Urinary bladder (tissue), 4 donors: ENCODE results near the gene PIGC. TPM values are rescaled to one million over a fixed set of nuclear protein-coding genes. Genes with fewer than 3 reads are reported as not detected.

ENCODE experiments used
- DNase-seq: peaks from one replicate; pipeline ENCODE4 v3.0.0-alpha.2; 2015; ENCODE audit errors: extremely low spot score
- H3K27ac ChIP-seq: one replicate; pipeline ENCODE4 v1.5.1; 2013; ENCODE audit warnings: low read depth, mild to moderate bottlenecking, moderate library complexity
- H3K36me3 ChIP-seq: one replicate; pipeline ENCODE4 v1.6.1; 2013; ENCODE audit warnings: mild to moderate bottlenecking, moderate library complexity; ENCODE audit not compliant: insufficient read depth
- H3K4me1 ChIP-seq: one replicate; pipeline ENCODE4 v1.6.1; 2013; ENCODE audit warnings: mild to moderate bottlenecking, moderate library complexity; ENCODE audit not compliant: insufficient read depth
- H3K4me3 ChIP-seq: one replicate; pipeline ENCODE4 v1.5.1; 2013; ENCODE audit warnings: low read depth, low read length
- WGBS: extraction: QIAGEN DNeasy Blood & Tissue Kit; methylation state at CpG from one replicate; pipeline ENCODE4 v1.1.7; 2013; 5-methylcytosine and 5-hydroxymethylcytosine counted together
- polyA plus RNA-seq: library from polyadenylated mRNA; stranded (reverse); fragments of 200-250 nt; gene quantifications from one replicate; pipeline ENCODE4 v1.2.3, GENCODE V29; 2013
- total RNA-seq: library from RNA; depleted of rRNA; stranded (reverse); fragments of >200 nt; gene quantifications from one replicate; pipeline ENCODE4 v1.2.3, GENCODE V29; 2014
- donor health status: healthy with polysubstance abuse.
- donor health status: healthy.

PIGC gene
- total and polyA plus RNA-seq, 2 donors = 26.9 to 36.8 TPM

DNA sequence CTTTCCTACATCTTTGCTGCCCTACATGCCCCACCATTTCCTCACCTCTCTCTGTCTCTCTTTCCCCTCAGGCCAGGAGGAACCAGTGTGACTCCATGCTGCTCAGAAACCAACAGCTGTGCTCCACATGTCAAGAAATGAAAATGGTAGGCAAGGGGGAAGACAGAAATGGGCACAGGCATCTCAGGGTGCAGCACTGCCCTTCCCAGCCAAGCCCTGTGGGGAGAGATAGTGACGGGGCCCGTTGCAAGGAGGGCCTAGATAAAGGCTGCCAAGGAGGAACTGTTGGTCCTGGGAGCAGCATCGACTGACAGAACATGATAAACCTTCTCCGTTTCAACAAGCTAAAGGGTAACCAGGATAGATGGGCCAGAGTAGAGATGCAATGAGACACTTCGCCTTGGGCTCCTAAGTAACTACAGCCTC lies 12.5 kb upstream of the PIGC start:
- Histone ChIP-seq H3K4me1 (no peaks in the 10 kb centered on the region), H3K36me3 (no peaks in the 10 kb centered on the region), H3K4me3 (no peak overlapping the region), H3K27ac (no peak overlapping the region)
- DNase-seq = no peak
- WGBS = 90% methylated on average over 5 of the region's 5 CpGs

DNA sequence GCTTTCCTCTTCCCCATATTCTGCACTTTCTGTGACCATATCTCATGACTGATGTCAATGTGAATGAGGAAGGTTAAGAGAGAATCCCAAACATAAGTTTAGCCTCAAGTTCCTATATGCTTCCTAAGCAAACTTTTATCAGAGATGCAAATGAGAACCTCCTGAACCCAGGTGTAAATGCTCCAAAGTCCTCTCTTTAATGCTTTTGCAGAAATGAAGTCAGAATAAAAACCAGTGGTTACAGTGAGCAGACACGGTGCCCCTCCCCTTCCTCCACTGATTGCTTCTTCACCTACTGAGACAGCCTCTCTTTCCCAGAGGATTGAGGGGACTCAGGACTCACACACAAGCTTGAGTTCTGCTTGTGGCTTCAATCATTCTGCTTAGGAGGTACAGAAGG lies 11.6 kb upstream of the PIGC start:
- no peak for DNase-seq
- no peaks in the 10 kb centered on the region for H3K36me3 ChIP-seq
- no peak overlapping the region for H3K27ac ChIP-seq
- no peaks in the 10 kb centered on the region for H3K4me1 ChIP-seq
- WGBS = 81% methylated on average over 1 of the region's 1 CpG
- H3K4me3 ChIP-seq = no peak overlapping the region

GRCh38 chr1:172453607-172454006 lies 9.7 kb upstream of the PIGC start:
- DNase-seq = no peak
- no peaks in the 10 kb centered on the region for H3K36me3 ChIP-seq
- no peak overlapping the region for H3K4me3 ChIP-seq
- WGBS = 76% methylated on average over 1 of the region's 1 CpG
- no peaks in the 10 kb centered on the region for H3K4me1 ChIP-seq
- no peak overlapping the region for H3K27ac ChIP-seq

- H3K4me1 ChIP-seq = no peaks in the 10 kb centered on the region
- DNase-seq = no peak
- no peak overlapping the region for H3K27ac ChIP-seq
- no peaks in the 10 kb centered on the region for H3K36me3 ChIP-seq
- H3K4me3 ChIP-seq = no peak overlapping the region
- WGBS = 76% methylated on average over 6 of the region's 6 CpGs
Measured at GRCh38 chr1:172453153-172453545, 9.3 kb upstream of the PIGC start.

DNA sequence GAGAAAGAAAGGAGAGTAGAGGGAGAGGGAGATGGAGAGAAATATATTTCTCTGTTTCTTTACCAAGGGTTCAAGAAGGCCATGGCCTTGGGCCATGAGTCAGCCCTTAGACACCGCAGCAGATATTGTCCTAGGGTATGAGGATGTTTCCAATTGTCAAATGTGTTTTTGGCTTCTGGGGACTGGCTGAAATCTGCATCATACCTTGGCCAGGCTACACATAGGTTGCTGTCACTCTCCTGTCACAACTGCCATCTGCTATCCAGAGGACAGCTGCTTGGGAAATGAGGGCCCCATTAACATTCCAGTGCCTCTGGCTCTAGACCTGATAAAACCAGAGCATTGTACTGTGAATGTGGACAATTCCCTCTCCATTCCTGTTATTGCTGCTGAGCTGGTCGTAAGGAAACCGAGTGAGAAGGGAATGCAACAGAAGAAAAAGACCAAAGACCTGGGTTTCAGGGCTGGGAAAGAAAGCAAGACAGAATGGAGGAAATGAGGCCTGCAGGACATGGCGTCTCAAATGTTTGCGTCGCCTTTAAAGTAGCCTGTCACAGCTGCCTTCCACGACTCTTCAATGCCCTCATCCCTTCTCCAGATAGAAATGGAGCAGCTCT lies 8.8 kb upstream of the PIGC start:
- no peak for DNase-seq
- no peak overlapping the region for H3K27ac ChIP-seq
- WGBS = 78% methylated on average over 7 of the region's 7 CpGs
- no peaks in the 10 kb centered on the region for H3K36me3 ChIP-seq
- no peak overlapping the region for H3K4me3 ChIP-seq
- no peaks in the 10 kb centered on the region for H3K4me1 ChIP-seq

- 62% methylated on average over 2 of the region's 2 CpGs for WGBS
- Histone ChIP-seq H3K4me1 (no peaks in the 10 kb centered on the region), H3K4me3 (no peak overlapping the region), H3K27ac (no peak overlapping the region), H3K36me3 (no peaks in the 10 kb centered on the region)
- no peak for DNase-seq
Measured at GRCh38 chr1:172451002-172451443, 7.2 kb upstream of the PIGC start.

DNA sequence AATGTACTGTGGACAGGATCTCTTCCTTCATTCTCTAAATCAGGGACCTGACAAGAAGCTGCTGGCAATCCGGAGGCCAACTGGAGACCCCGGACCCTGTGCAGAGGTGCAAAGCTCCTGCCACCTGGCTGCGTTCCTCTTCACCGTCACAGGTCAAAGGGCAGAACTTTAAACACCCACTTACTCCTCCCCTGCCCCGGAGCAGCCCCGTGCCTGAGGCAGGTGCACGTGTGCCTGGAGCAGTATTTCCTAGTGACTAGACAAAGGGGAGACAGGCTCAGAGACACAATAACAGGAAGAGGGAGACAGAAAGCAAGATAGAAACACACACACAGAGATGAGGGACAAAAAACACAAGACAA lies 6.6 kb upstream of the PIGC start:
- no peak overlapping the region for H3K4me3 ChIP-seq
- H3K4me1 ChIP-seq = no peaks in the 10 kb centered on the region
- WGBS = 59% methylated on average over 7 of the region's 7 CpGs
- DNase-seq = no peak
- H3K36me3 ChIP-seq = no peaks in the 10 kb centered on the region
- no peak overlapping the region for H3K27ac ChIP-seq

- H3K36me3 ChIP-seq = no peaks in the 10 kb centered on the region
- no peaks in the 10 kb centered on the region for H3K4me1 ChIP-seq
- WGBS = 41% methylated on average over 18 of the region's 18 CpGs
- DNase-seq = no peak
- no peak overlapping the region for H3K4me3 ChIP-seq
- H3K27ac ChIP-seq = no peak overlapping the region
Measured at GRCh38 chr1:172449585-172450523, 6.0 kb upstream of the PIGC start.

- H3K4me1 ChIP-seq = no peaks in the 10 kb centered on the region
- DNase-seq = no peak
- no peaks in the 10 kb centered on the region for H3K36me3 ChIP-seq
- no peak overlapping the region for H3K4me3 ChIP-seq
- H3K27ac ChIP-seq = no peak overlapping the region
- WGBS = 84% methylated on average over 6 of the region's 6 CpGs
Measured at GRCh38 chr1:172448995-172449584, 5.2 kb upstream of the PIGC start.

DNA sequence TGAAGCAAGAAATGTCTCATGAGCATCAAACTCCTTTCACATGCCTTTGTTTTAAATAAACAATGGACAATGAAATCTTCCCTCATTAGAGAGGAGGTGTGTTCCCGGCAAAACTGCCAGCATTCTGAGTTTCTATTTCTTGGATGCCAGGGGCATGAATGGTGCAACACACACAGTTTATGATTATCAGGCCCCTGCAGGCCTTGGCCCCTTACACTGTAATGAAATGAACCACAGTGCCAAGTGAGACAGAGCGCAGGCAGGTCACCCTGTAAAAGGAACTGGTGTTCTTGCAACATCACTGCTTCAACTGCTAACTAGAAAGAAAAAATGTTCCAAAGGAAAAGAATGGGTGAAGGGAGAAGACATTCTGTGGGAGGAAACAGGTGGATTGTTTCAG lies 3.8 kb upstream of the PIGC start:
- Histone ChIP-seq H3K36me3 (no peaks in the 10 kb centered on the region), H3K4me3 (no peak overlapping the region), H3K4me1 (no peaks in the 10 kb centered on the region), H3K27ac (no peak overlapping the region)
- no peak for DNase-seq
- 83% methylated on average over 2 of the region's 2 CpGs for WGBS

DNA sequence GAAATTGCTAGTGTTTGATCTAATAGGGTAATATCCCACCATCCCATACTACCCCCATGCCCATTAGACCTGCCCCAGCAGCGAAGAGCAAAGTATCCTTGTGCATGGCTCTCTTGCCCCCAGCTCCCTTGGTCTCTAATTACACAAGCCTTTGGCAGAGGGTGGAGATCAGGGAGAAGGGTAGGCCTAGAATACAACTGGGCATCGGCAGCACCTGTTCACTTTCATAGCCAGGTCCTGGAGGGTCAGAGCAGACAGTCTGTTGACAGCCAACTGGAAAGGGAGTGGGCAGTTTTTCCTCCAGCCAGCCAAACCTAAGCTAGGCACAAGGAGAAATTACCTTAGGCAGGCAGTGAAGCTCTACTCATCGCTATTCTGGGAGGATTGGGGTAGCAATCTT lies 2.7 kb upstream of the PIGC start:
- no peak overlapping the region for H3K4me3 ChIP-seq
- 88% methylated on average over 3 of the region's 3 CpGs for WGBS
- H3K4me1 ChIP-seq = no peaks in the 10 kb centered on the region
- no peak overlapping the region for H3K27ac ChIP-seq
- H3K36me3 ChIP-seq = no peaks in the 10 kb centered on the region
- no peak for DNase-seq

- no peak overlapping the region for H3K27ac ChIP-seq
Measured at GRCh38 chr1:172442843-172443565, 865 bp downstream of the PIGC start.

GRCh38 chr1:172442404-172442803 lies 1.5 kb downstream of the PIGC start:
- 97% methylated on average over 6 of the region's 6 CpGs for WGBS
- DNase-seq = no peak
- no peak overlapping the region for H3K4me3 ChIP-seq

More at GRCh38 chr1:172442843-172443565, 865 bp downstream of the PIGC start:
- H3K4me3 ChIP-seq = peak overlapping the region; percentile 91
- no peaks in the 10 kb centered on the region for H3K36me3 ChIP-seq
- DNase-seq = no peak
- 68% methylated on average over 3 of the region's 3 CpGs for WGBS
- peaks cover 4% of the 10 kb centered on the region for H3K4me1 ChIP-seq

More at GRCh38 chr1:172442404-172442803, 1.5 kb downstream of the PIGC start:
- Histone ChIP-seq H3K36me3 (no peaks in the 10 kb centered on the region), H3K4me1 (peaks cover 4% of the 10 kb centered on the region), H3K27ac (no peak overlapping the region)
